ENCODE results near the gene CHAD. TPM values are rescaled to one million over a fixed set of nuclear protein-coding genes. Genes with fewer than 3 reads are reported as not detected.

CHAD gene
- total and polyA plus RNA-seq, 4 donors, result 0.14 to 0.37 (median 0.35) TPM; not detected in 1

- Histone ChIP-seq H3K27ac (ENCODE audit: low read depth in 1 of 2, low read length in 1 of 2) (no peak overlapping the region), H3K27me3 (ENCODE audit: control insufficient read depth in 3 of 3, insufficient read depth in 3 of 3, low read length in 2 of 3) (no peaks in the 10 kb centered on the region), H3K4me1 (ENCODE audit: control insufficient read depth in 5 of 5, insufficient read depth in 5 of 5, low read length in 5 of 5) (peaks cover 0 to 19% (median 4%) of the 10 kb centered on the region in 5 donors), H3K36me3 (ENCODE audit: control insufficient read depth in 4 of 4, insufficient read depth in 4 of 4, low read length in 4 of 4) (no peaks in the 10 kb centered on the region), H3K9me3 (ENCODE audit: control insufficient read depth in 4 of 4, insufficient read depth in 3 of 4, low read length in 3 of 4) (no peaks in the 10 kb centered on the region), H3K9ac (ENCODE audit: insufficient read depth in 1 of 2, low read length in 2 of 2) (no peak overlapping the region), H3K4me3 (no peak overlapping the region)
- TF ChIP-seq, protein P1, sequence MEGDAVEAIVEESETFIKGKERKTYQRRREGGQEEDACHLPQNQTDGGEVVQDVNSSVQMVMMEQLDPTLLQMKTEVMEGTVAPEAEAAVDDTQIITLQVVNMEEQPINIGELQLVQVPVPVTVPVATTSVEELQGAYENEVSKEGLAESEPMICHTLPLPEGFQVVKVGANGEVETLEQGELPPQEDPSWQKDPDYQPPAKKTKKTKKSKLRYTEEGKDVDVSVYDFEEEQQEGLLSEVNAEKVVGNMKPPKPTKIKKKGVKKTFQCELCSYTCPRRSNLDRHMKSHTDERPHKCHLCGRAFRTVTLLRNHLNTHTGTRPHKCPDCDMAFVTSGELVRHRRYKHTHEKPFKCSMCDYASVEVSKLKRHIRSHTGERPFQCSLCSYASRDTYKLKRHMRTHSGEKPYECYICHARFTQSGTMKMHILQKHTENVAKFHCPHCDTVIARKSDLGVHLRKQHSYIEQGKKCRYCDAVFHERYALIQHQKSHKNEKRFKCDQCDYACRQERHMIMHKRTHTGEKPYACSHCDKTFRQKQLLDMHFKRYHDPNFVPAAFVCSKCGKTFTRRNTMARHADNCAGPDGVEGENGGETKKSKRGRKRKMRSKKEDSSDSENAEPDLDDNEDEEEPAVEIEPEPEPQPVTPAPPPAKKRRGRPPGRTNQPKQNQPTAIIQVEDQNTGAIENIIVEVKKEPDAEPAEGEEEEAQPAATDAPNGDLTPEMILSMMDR (IDR thresholded peaks at IDR 0.05; ENCODE audit: control extremely low read depth, extremely low read depth), result no peak
- ATAC-seq (ENCODE audit: insufficient read depth, low FRiP score) (no peak), DNase-seq (no peak)
- WGBS, 2 donors, result 81 to 85% methylated on average over 7 of the region's 7 CpGs
Observed at GRCh38 chr17:50506298-50506697, 37.6 kb upstream of the CHAD start.

GRCh38 chr17:50505591-50506130, 37.0 kb upstream of the CHAD start:
- no peak for ATAC-seq (ENCODE audit: insufficient read depth, low FRiP score)
- Histone ChIP-seq H3K4me1 (ENCODE audit: control insufficient read depth in 5 of 5, insufficient read depth in 5 of 5, low read length in 5 of 5) (peaks cover 0 to 20% (median 3%) of the 10 kb centered on the region in 5 donors), H3K27ac (ENCODE audit: low read depth in 1 of 2, low read length in 1 of 2) (no peak overlapping the region), H3K27me3 (ENCODE audit: control insufficient read depth in 3 of 3, insufficient read depth in 3 of 3, low read length in 2 of 3) (no peaks in the 10 kb centered on the region), H3K4me3 (no peak overlapping the region), H3K9me3 (ENCODE audit: control insufficient read depth in 4 of 4, insufficient read depth in 3 of 4, low read length in 3 of 4) (no peaks in the 10 kb centered on the region), H3K9ac (ENCODE audit: insufficient read depth in 1 of 2, low read length in 2 of 2) (no peak overlapping the region), H3K36me3 (ENCODE audit: control insufficient read depth in 4 of 4, insufficient read depth in 4 of 4, low read length in 4 of 4) (no peaks in the 10 kb centered on the region)
- DNase-seq, result no peak
- TF ChIP-seq, protein P1 (IDR thresholded peaks at IDR 0.05; ENCODE audit: control extremely low read depth, extremely low read depth), result no peak
- 63% methylated on average over 7 of the region's 7 CpGs for WGBS, 2 donors

DNA sequence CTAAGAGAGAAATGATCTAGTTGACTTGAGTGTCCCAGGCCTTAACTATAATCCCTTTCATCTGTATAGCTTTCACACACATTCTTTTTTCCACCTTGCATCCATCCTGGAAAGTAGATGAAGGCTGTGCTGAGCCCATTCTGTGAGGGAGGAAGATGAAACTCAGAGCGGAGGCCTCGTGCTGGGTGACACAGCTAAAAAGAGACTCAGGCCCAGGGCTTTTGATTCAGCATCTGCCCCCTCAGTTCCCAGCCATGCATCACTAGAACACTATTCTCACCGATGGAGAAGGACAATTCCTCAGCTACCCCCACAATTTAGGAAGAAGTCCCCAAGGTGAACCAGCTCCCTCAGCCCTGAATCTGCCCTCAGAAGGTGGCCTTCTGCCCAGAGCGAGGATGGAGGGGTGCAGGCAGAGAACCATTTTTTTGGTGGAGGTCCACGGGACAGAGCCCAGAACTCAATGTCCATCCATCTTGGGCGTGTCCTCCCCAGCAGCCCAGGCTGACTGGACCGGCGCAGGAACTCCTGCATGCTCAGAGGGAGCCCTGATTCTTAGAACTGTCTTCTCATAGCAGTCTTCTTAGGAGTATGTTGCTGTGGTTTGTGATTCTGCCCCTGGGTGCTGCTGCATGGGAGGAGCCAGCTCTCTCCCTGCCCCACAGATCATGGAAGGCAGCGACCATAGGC, 33.8 kb upstream of the CHAD start:
- no peak for DNase-seq
- WGBS, 2 donors, result 90 to 91% methylated on average over 9 of the region's 9 CpGs
- H3K4me3 ChIP-seq, result no peak overlapping the region
- no peaks in the 10 kb centered on the region for H3K9me3 ChIP-seq (ENCODE audit: control insufficient read depth in 4 of 4, insufficient read depth in 3 of 4, low read length in 3 of 4)
- no peak for ATAC-seq (ENCODE audit: insufficient read depth, low FRiP score)
- no peak overlapping the region for H3K27ac ChIP-seq (ENCODE audit: low read depth in 1 of 2, low read length in 1 of 2)
- H3K27me3 ChIP-seq (ENCODE audit: control insufficient read depth in 3 of 3, insufficient read depth in 3 of 3, low read length in 2 of 3), result no peaks in the 10 kb centered on the region
- TF ChIP-seq, protein P1 (IDR thresholded peaks at IDR 0.05; ENCODE audit: control extremely low read depth, extremely low read depth), result no peak
- no peaks in the 10 kb centered on the region for H3K36me3 ChIP-seq (ENCODE audit: control insufficient read depth in 4 of 4, insufficient read depth in 4 of 4, low read length in 4 of 4)
- peaks cover 0 to 8% (median 0%) of the 10 kb centered on the region in 5 donors for H3K4me1 ChIP-seq (ENCODE audit: control insufficient read depth in 5 of 5, insufficient read depth in 5 of 5, low read length in 5 of 5)
- H3K9ac ChIP-seq (ENCODE audit: insufficient read depth in 1 of 2, low read length in 2 of 2), result no peak overlapping the region

All from lung (tissue), 12 donors.